H1 (cell line): ENCODE data around the gene PTPRH. TPM values are rescaled to one million over a fixed set of nuclear protein-coding genes. Genes with fewer than 3 reads are reported as not detected.
A peak's percentile ranks its signal among the peaks of the same experiment; 100 is the strongest.

ENCODE experiments used
- CTCF ChIA-PET: fragments of 300-600 bp; sonication (Branson Sonifier 250); formaldehyde crosslinking; loops from one replicate; lab custom pipeline; 2021; ENCODE audit not compliant: partially characterized antibody; lab: Charles Lee
- POLR2A ChIA-PET: fragments of 300-600 bp; sonication (Branson Sonifier 250); formaldehyde crosslinking; loops from one replicate; lab custom pipeline; 2021; ENCODE audit warnings: inconsistent platforms; ENCODE audit not compliant: partially characterized antibody; lab: Charles Lee
- DNase-seq, 2 experiments: peaks; one replicate each; pipeline versions ENCODE4 v3.0.0 to v3.0.0-alpha.2; 2010 to 2022; ENCODE audit warnings: low spot score in 2 of 2, low read depth in 1 of 2, mixed read lengths in 1 of 2
- FAIRE-seq: peaks from 2 replicates; lab custom pipeline; 2011; peaks lifted over from hg19 to GRCh38; lab: Jason Lieb, UNC
- H2AFZ ChIP-seq: 2 replicates; pipeline ENCODE4 v1.8.1; 2012; ENCODE audit warnings: low read length, inconsistent platforms
- H2AK5ac ChIP-seq: 2 replicates; pipeline ENCODE4 v1.6.1; 2013; ENCODE audit warnings: low read depth, low read length
- H2BK120ac ChIP-seq: replicated peaks from 2 replicates; pipeline ENCODE3; 2013; ENCODE audit warnings: low read depth, low read length, inconsistent platforms
- H2BK12ac ChIP-seq: 2 replicates; pipeline ENCODE4 v1.6.1; 2013; ENCODE audit warnings: low read depth, low read length
- H2BK15ac ChIP-seq: 2 replicates; pipeline ENCODE4 v1.6.1; 2013; ENCODE audit warnings: low read length
- H2BK20ac ChIP-seq: 2 replicates; pipeline ENCODE4 v1.6.1; 2013; ENCODE audit warnings: low read length
- H2BK5ac ChIP-seq: 2 replicates; pipeline ENCODE4 v1.6.1; 2013; ENCODE audit warnings: low read depth, low read length
- H3K14ac ChIP-seq: 2 replicates; pipeline ENCODE4 v1.6.1; 2013; ENCODE audit warnings: inconsistent platforms; ENCODE audit not compliant: insufficient read length
- H3K18ac ChIP-seq: 2 replicates; pipeline ENCODE4 v1.6.1; 2013; ENCODE audit warnings: low read length; ENCODE audit errors: extremely low read depth
- H3K23ac ChIP-seq: 2 replicates; pipeline ENCODE4 v1.6.1; 2013; ENCODE audit warnings: inconsistent platforms; ENCODE audit not compliant: insufficient read length
- H3K23me2 ChIP-seq: 2 replicates; pipeline ENCODE4 v1.6.1; 2013; ENCODE audit warnings: low read depth, low read length
- H3K27ac ChIP-seq: 2 replicates; pipeline ENCODE4 v1.6.1; 2011; ENCODE audit warnings: low read depth, low read length, inconsistent platforms
- H3K27me3 ChIP-seq, 4 experiments: replicated peaks in 1 of 4; 1 replicate in 1 of 4; 2 replicates in 3 of 4; pipeline versions ENCODE4 v1.6.1 to v1.8.1; 2011 to 2013; ENCODE audit warnings: low read length in 3 of 4, mild to moderate bottlenecking in 3 of 4, inconsistent platforms in 2 of 4, mixed read lengths in 2 of 4, moderate library complexity in 1 of 4; ENCODE audit not compliant: control insufficient read depth in 3 of 4, insufficient read depth in 3 of 4; ENCODE audit errors: extremely low read depth in 1 of 4
- H3K36me3 ChIP-seq, 4 experiments: 2 replicates each; pipeline versions ENCODE4 v1.6.1 to v1.8.1; 2011 to 2013; ENCODE audit warnings: mild to moderate bottlenecking in 4 of 4, low read length in 3 of 4, moderate library complexity in 2 of 4, control low read depth in 1 of 4, inconsistent platforms in 1 of 4; ENCODE audit not compliant: insufficient read depth in 4 of 4, control insufficient read depth in 2 of 4
- H3K4ac ChIP-seq: replicated peaks from 2 replicates; pipeline ENCODE3; 2013; ENCODE audit warnings: low read length, low read depth, mixed read lengths, inconsistent platforms; ENCODE audit not compliant: insufficient read length
- H3K4me1 ChIP-seq, 4 experiments: replicated peaks in 1 of 4; 1 replicate in 1 of 4; 2 replicates in 3 of 4; pipeline versions ENCODE4 v1.6.1 to v1.8.1; 2011 to 2013; ENCODE audit warnings: low read length in 3 of 4, inconsistent platforms in 2 of 4, mixed read lengths in 1 of 4; ENCODE audit not compliant: insufficient read depth in 4 of 4, control insufficient read depth in 3 of 4
- H3K4me2 ChIP-seq, 2 experiments: 2 replicates each; pipeline versions ENCODE4 v1.6.1 to v1.8.1; 2011 to 2013; ENCODE audit warnings: low read depth in 2 of 2, low read length in 2 of 2, control low read depth in 1 of 2, inconsistent platforms in 1 of 2, mild to moderate bottlenecking in 1 of 2; ENCODE audit not compliant: insufficient read depth in 1 of 2
- H3K4me3 ChIP-seq, 4 experiments: fragments of 200-600, 300-600 bp in 1 of 4; sonication (generic), shearing (Covaris generic), sonication (Bioruptor Twin) in 1 of 4; 2 replicates each; pipeline versions ENCODE4 v1.5.1 to v1.8.1; 2011 to 2016; ENCODE audit warnings: low read length in 4 of 4, low read depth in 3 of 4, control low read depth in 2 of 4, inconsistent platforms in 2 of 4, mild to moderate bottlenecking in 2 of 4, mixed read lengths in 1 of 4, moderate library complexity in 1 of 4; ENCODE audit not compliant: insufficient read depth in 2 of 4; ENCODE audit errors: extremely low read depth in 1 of 4
- H3K56ac ChIP-seq: replicated peaks from 2 replicates; pipeline ENCODE3; 2013; ENCODE audit warnings: low read depth, mild to moderate bottlenecking, mixed read lengths, low read length, inconsistent platforms; ENCODE audit not compliant: insufficient read length
- H3K79me1 ChIP-seq: 2 replicates; pipeline ENCODE4 v1.6.1; 2013; ENCODE audit warnings: low read depth, low read length, control low read depth
- H3K79me2 ChIP-seq, 2 experiments: 2 replicates each; pipeline versions ENCODE4 v1.6.1 to v1.8.1; 2012 to 2013; ENCODE audit warnings: low read length in 2 of 2, mild to moderate bottlenecking in 2 of 2, inconsistent platforms in 1 of 2; ENCODE audit not compliant: insufficient read depth in 2 of 2, control insufficient read depth in 1 of 2
- H3K9ac ChIP-seq, 4 experiments: replicated peaks in 1 of 4; 1 replicate in 1 of 4; 2 replicates in 3 of 4; pipeline versions ENCODE4 v1.6.1 to v1.8.1; 2011 to 2013; ENCODE audit warnings: low read depth in 3 of 4, low read length in 3 of 4, control low read depth in 2 of 4, mild to moderate bottlenecking in 2 of 4, moderate library complexity in 2 of 4, inconsistent platforms in 1 of 4; ENCODE audit errors: extremely low read depth in 1 of 4
- H3K9me3 ChIP-seq, 2 experiments: 2 replicates each; pipeline versions ENCODE4 v1.6.1 to v1.8.1; 2012 to 2013; ENCODE audit warnings: mild to moderate bottlenecking in 2 of 2, moderate library complexity in 2 of 2, control low read depth in 1 of 2, inconsistent platforms in 1 of 2, low read depth in 1 of 2, low read length in 1 of 2, mixed read lengths in 1 of 2; ENCODE audit not compliant: insufficient read depth in 2 of 2
- H4K20me1 ChIP-seq, 2 experiments: replicated peaks in 1 of 2; 2 replicates each; pipeline versions ENCODE3 to v1.8.1; 2011 to 2013; ENCODE audit warnings: inconsistent platforms in 2 of 2, low read length in 2 of 2, mild to moderate bottlenecking in 1 of 2; ENCODE audit not compliant: insufficient read depth in 2 of 2, control insufficient read depth in 1 of 2
- H4K5ac ChIP-seq: 2 replicates; pipeline ENCODE4 v1.6.1; 2013; ENCODE audit warnings: low read length, low read depth, mixed read lengths, inconsistent platforms; ENCODE audit not compliant: insufficient read length
- H4K8ac ChIP-seq: 2 replicates; pipeline ENCODE4 v1.8.0; 2013; ENCODE audit warnings: mild to moderate bottlenecking, moderate library complexity, low read length, inconsistent platforms; ENCODE audit not compliant: insufficient read depth; ENCODE audit errors: extremely low read depth
- H4K91ac ChIP-seq: replicated peaks from 2 replicates; pipeline ENCODE3; 2013; ENCODE audit warnings: low read length, mixed read lengths, inconsistent platforms; ENCODE audit not compliant: insufficient read length
- ASH2L ChIP-seq: fragments of 200-600, 300-600 bp; sonication (generic); IDR thresholded peaks from one replicate; pipeline ENCODE4 v1.7.1; 2017; ENCODE audit warnings: low read length
- ATF3 ChIP-seq: IDR thresholded peaks from 2 replicates; pipeline ENCODE4 v1.6.1; 2011; ENCODE audit warnings: low read depth, mild to moderate bottlenecking, low read length; ENCODE audit not compliant: insufficient read depth
- CHD2 ChIP-seq: IDR thresholded peaks from 2 replicates; pipeline ENCODE4 v1.6.1; 2012; ENCODE audit warnings: low read length, improper control_type of control experiment
- NRF1 ChIP-seq: IDR thresholded peaks from 2 replicates; pipeline ENCODE4 v1.6.1; 2011; ENCODE audit warnings: mild to moderate bottlenecking, low read depth, low read length, improper control_type of control experiment
- PHF8 ChIP-seq: fragments of 200-600 bp; sonication (generic); conservative IDR thresholded peaks from 2 replicates; pipeline ENCODE4 v1.7.1; 2012; ENCODE audit warnings: low read depth, mild to moderate bottlenecking, inconsistent platforms, low read length, moderate library complexity
- POLR2A ChIP-seq, 2 experiments: IDR thresholded peaks; 1 replicate in 1 of 2; 2 replicates in 1 of 2; pipeline ENCODE4 v1.6.1; 2011; ENCODE audit warnings: low read depth in 2 of 2, low read length in 2 of 2, mild to moderate bottlenecking in 2 of 2; ENCODE audit errors: control extremely low read depth in 1 of 2
- RBBP5 ChIP-seq: IDR thresholded peaks from 2 replicates; pipeline ENCODE4 v1.7.1; 2012; ENCODE audit warnings: low read depth, mild to moderate bottlenecking, inconsistent platforms, low read length, moderate library complexity, borderline replicate concordance
- SRF ChIP-seq: IDR thresholded peaks from 2 replicates; pipeline ENCODE4 v1.6.1; 2011; ENCODE audit warnings: mild to moderate bottlenecking, low read depth, low read length, moderate library complexity
- TEAD4 ChIP-seq: IDR thresholded peaks from 2 replicates; pipeline ENCODE4 v1.6.1; 2012; ENCODE audit warnings: low read depth, low read length, inconsistent platforms, mixed read lengths
- WGBS, 2 experiments: shearing (Covaris generic) in 1 of 2; methylation state at CpG; one replicate each; pipeline versions ENCODE4 v1.1.6 to v1.1.7; 2013 to 2015; ENCODE audit warnings: low lambda C conversion rate in 2 of 2, mixed read lengths in 2 of 2, inconsistent platforms in 1 of 2, low coverage in 1 of 2, missing lambda C conversion rate in 1 of 2; ENCODE audit not compliant: insufficient replicate concordance in 2 of 2, insufficient coverage in 1 of 2, insufficient read length in 1 of 2; ENCODE audit errors: extremely low coverage in 1 of 2, missing lambda C conversion rate in 1 of 2; 5-methylcytosine and 5-hydroxymethylcytosine counted together
- polyA plus RNA-seq, 7 experiments: library from polyadenylated mRNA; depleted of rRNA in 3 of 7; stranded (reverse) in 5 of 7; unstranded in 2 of 7; fragments of >200 nt in 5 of 7; fragments of 200-250 nt in 2 of 7; gene quantifications; 1 replicate in 5 of 7; 2 replicates in 1 of 7; 4 replicates in 1 of 7; pipeline versions ENCODE4 v1.2.1 to v1.2.3, GENCODE V29; 2011 to 2013; ENCODE audit warnings: missing spikeins in 2 of 7, mixed read lengths in 2 of 7
- total RNA-seq: library from RNA; stranded (reverse); fragmentation: NEBNext Ultra II Directional; extraction: Animal tissue kit (Norgen Biotek cat#: 25700); gene quantifications from 2 replicates; pipeline ENCODE4 v1.2.1, GENCODE V29; 2021

PTPRH gene
- total and polyA plus RNA-seq, 2 of the 8 experiments (the other 6 are each of a cell fraction or from before 2014, with no cell fraction given), result 0.30 to 0.39 TPM

GRCh38 chr19:55216461-55217198, 7.3 kb upstream of the PTPRH start:
- peak overlapping the region; percentile 56 to 83 (median 74) for H3K4me3 ChIP-seq
- no peak overlapping the region for H4K91ac ChIP-seq
- 0 out of 2 replicates have a peak overlapping the region, but pooled peaks have one; percentile 84 for H2BK15ac ChIP-seq
- ChIA-PET POLR2A (interaction anchor here (1.0 to 3.0 kb wide), 8 partner anchors 10 to 383 kb away, joined by 3 to 16 read pairs (median 4); partner anchors contain the start of genes FIZ1, PPP6R1, SYT5 and ZNF524), CTCF (interaction anchor here (0.6 to 1.0 kb wide), 4 partner anchors 12 to 73 kb away, joined by 3 read pairs; no protein-coding TSS in a partner anchor)
- no peak overlapping the region; the same call in 1 of the 2 replicates for H2AFZ ChIP-seq
- H3K9ac ChIP-seq, result peak overlapping the region in 3 of 4 experiments; percentile 15 to 33 (median 26); a peak in 2 of 7 replicates
- H3K23ac ChIP-seq, result no peak overlapping the region
- H4K5ac ChIP-seq, result no peak overlapping the region
- H2AK5ac ChIP-seq, result no peak overlapping the region
- peak overlapping the region; percentile 73; the same call in 1 of the 2 replicates for H4K8ac ChIP-seq
- no peaks in the 10 kb centered on the region for H3K79me2 ChIP-seq
- peaks cover 19 to 21% of the 10 kb centered on the region in 2 experiments for H3K9me3 ChIP-seq
- WGBS, 2 experiments, result 9% methylated on average over 35 of the region's 36 CpGs; no CpG with 5 or more reads in 1 of the 2 experiments
- H3K4ac ChIP-seq, result no peak overlapping the region
- peaks cover 5% of the 10 kb centered on the region; the same call in 1 of the 2 replicates for H3K23me2 ChIP-seq
- H4K20me1 ChIP-seq, result no peaks in the 10 kb centered on the region
- H3K27ac ChIP-seq, result no peak overlapping the region
- peaks cover 0 to 6% (median 2%) of the 10 kb centered on the region in 4 experiments; a peak in 1 of 7 replicates for H3K4me1 ChIP-seq
- no peaks in the 10 kb centered on the region for H3K27me3 ChIP-seq
- H3K56ac ChIP-seq, result no peak overlapping the region
- H3K18ac ChIP-seq, result peak overlapping the region; percentile 85
- H3K79me1 ChIP-seq, result no peaks in the 10 kb centered on the region
- no peaks in the 10 kb centered on the region for H3K36me3 ChIP-seq
- peak overlapping the region; percentile 69 to 94 for H3K4me2 ChIP-seq
- no peak overlapping the region for H2BK120ac ChIP-seq
- no peak overlapping the region for H3K14ac ChIP-seq
- peak overlapping the region; percentile 78 for H2BK12ac ChIP-seq
- FAIRE-seq, result peak; percentile 58
- peak overlapping the region; percentile 79 for H2BK5ac ChIP-seq
- H2BK20ac ChIP-seq, result no peak overlapping the region
- peak; percentile 84 to 96 for DNase-seq
- TF ChIP-seq PHF8, result 0 out of 2 replicates have a peak, but pooled peaks have one; percentile 30
- TF ChIP-seq CHD2, result peak; percentile 46; the same call in 1 of the 2 replicates
- TF ChIP-seq RBBP5, result no peak
- TF ChIP-seq SRF, result no peak
- TF ChIP-seq TEAD4, result 0 out of 2 replicates have a peak, but pooled peaks have one; percentile 49
- no peak for TF ChIP-seq NRF1
- TF ChIP-seq POLR2A (IDR thresholded peaks at IDR 0.05; ENCODE audit: control extremely low read depth in 1 of 2, low read depth in 2 of 2, low read length in 2 of 2), result peak in 1 of 2 experiments; percentile 51; a peak in 1 of 3 replicates
- no peak for TF ChIP-seq ASH2L
- TF ChIP-seq ATF3, result no peak
